CD4-positive, alpha-beta T cell (primary cell): ENCODE data around the gene RBMS1. TPM values are rescaled to one million over a fixed set of nuclear protein-coding genes. Genes with fewer than 3 reads are reported as not detected.
A peak's percentile ranks its signal among the peaks of the same experiment; 100 is the strongest.

Experiments
- ATAC-seq: fragments of 200-7000 bp; cut with Tn5 transposase; one replicate; pipeline ENCODE4 v1.10.0; 2022; ENCODE audit warnings: mild to moderate bottlenecking; ENCODE audit not compliant: poor library complexity
- CTCF ChIA-PET: fragments of 350-600 bp; sonication (Branson Sonifier 250); formaldehyde crosslinking; loops from one replicate; lab custom pipeline; 2021; ENCODE audit warnings: antibody characterized with exemption, inconsistent platforms; lab: Charles Lee
- POLR2A ChIA-PET: fragments of 350-600 bp; sonication (Branson Sonifier 250); formaldehyde crosslinking; loops from one replicate; lab custom pipeline; 2021; ENCODE audit warnings: antibody characterized with exemption, inconsistent platforms; lab: Charles Lee
- DNase-seq, 14 experiments: peaks; one replicate each; pipeline ENCODE4 v3.0.0-alpha.2; 2013 to 2020; ENCODE audit warnings: mixed read lengths in 2 of 14
- H3K27ac ChIP-seq, 2 donors: one replicate each; pipeline versions ENCODE4 v1.5.1 to v1.7.0; 2013; ENCODE audit warnings: low read length in 2 of 2, low read depth in 1 of 2, mild to moderate bottlenecking in 1 of 2
- H3K27me3 ChIP-seq, 2 experiments: 1 replicate in 1 of 2; 2 replicates in 1 of 2; pipeline versions ENCODE4 v1.6.1 to v1.7.0; 2013; ENCODE audit warnings: low read length in 2 of 2, control low read depth in 1 of 2, mild to moderate bottlenecking in 1 of 2, moderate library complexity in 1 of 2; ENCODE audit not compliant: insufficient read depth in 2 of 2, control insufficient read depth in 1 of 2
- H3K36me3 ChIP-seq: one replicate; pipeline ENCODE4 v1.6.1; 2013; ENCODE audit warnings: low read length, control low read depth; ENCODE audit not compliant: insufficient read depth
- H3K4me1 ChIP-seq: one replicate; pipeline ENCODE4 v1.6.1; 2013; ENCODE audit warnings: low read length, control low read depth; ENCODE audit not compliant: insufficient read depth
- H3K4me3 ChIP-seq: one replicate; pipeline ENCODE4 v1.5.1; 2013; ENCODE audit warnings: mild to moderate bottlenecking, low read length, moderate library complexity
- H3K9me3 ChIP-seq, 2 experiments: 1 replicate in 1 of 2; 2 replicates in 1 of 2; pipeline versions ENCODE4 v1.6.1 to v1.7.0; 2013; ENCODE audit warnings: low read length in 2 of 2, mild to moderate bottlenecking in 2 of 2, control low read depth in 1 of 2, moderate library complexity in 1 of 2; ENCODE audit not compliant: control insufficient read depth in 1 of 2, insufficient read depth in 1 of 2
- H3K27ac Mint-ChIP-seq: one replicate; pipeline ENCODE4 v1.8.0; 2020; ENCODE audit warnings: mixed read lengths
- H3K27me3 Mint-ChIP-seq: one replicate; pipeline ENCODE4 v1.8.0; 2021; ENCODE audit warnings: mixed read lengths
- H3K36me3 Mint-ChIP-seq: one replicate; pipeline ENCODE4 v1.8.0; 2021; ENCODE audit warnings: low read depth, mixed read lengths
- H3K4me1 Mint-ChIP-seq: one replicate; pipeline ENCODE4 v1.8.0; 2021; ENCODE audit warnings: low read depth, mixed read lengths
- H3K4me3 Mint-ChIP-seq: one replicate; pipeline ENCODE4 v1.8.0; 2020; ENCODE audit warnings: mild to moderate bottlenecking, mixed read lengths
- H3K9me3 Mint-ChIP-seq: one replicate; pipeline ENCODE4 v1.8.0; 2020; ENCODE audit warnings: mixed read lengths
- intact Hi-C, 2 experiments: fragments of 100-400 bp; cut with DNase I in 1 of 2; cut with micrococcal nuclease in 1 of 2; formaldehyde crosslinking; loops; one replicate each; pipeline versions ENCODE4 v1.15.1 to v1.9.0; 2023 to 2025; cut with DNase I, micrococcal nuclease
- total RNA-seq, 174 experiments: library from RNA in 2 of 174; stranded (reverse) in 2 of 174; gene quantifications; one replicate each; pipeline ENCODE4 v1.2.3 and lab custom pipeline; 2021 to 2026
- TF ChIP-seq, protein P1 (sequence below): fragments of 200-600 bp; IDR thresholded peaks from one replicate; pipeline ENCODE4 v1.8.0; 2022; ENCODE audit warnings: antibody characterized with exemption, mild to moderate bottlenecking

The RBMS1 gene
- total RNA-seq, 2 experiments from 2014 or later, result 88.6 to 90.3 TPM

DNA sequence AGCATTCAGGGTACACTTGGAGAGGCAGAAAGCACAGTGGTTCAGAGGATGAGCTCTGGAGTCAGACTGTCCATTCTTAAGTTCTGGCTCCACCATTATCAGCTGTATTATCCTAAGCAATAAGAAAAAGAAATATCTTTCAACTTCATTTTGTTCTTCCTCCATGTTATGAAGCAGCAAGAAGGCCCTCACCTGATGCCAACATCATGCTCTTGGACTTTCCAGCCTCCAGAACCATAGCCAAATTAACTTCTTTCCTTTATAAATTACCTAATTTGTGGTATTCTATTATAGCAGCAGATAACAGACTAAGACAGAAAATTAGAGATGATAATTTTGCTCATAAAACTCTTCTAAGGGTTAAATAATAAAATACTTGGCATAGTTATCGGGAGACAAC lies 137.1 kb downstream of the RBMS1 start:
- TF ChIP-seq, protein P1, sequence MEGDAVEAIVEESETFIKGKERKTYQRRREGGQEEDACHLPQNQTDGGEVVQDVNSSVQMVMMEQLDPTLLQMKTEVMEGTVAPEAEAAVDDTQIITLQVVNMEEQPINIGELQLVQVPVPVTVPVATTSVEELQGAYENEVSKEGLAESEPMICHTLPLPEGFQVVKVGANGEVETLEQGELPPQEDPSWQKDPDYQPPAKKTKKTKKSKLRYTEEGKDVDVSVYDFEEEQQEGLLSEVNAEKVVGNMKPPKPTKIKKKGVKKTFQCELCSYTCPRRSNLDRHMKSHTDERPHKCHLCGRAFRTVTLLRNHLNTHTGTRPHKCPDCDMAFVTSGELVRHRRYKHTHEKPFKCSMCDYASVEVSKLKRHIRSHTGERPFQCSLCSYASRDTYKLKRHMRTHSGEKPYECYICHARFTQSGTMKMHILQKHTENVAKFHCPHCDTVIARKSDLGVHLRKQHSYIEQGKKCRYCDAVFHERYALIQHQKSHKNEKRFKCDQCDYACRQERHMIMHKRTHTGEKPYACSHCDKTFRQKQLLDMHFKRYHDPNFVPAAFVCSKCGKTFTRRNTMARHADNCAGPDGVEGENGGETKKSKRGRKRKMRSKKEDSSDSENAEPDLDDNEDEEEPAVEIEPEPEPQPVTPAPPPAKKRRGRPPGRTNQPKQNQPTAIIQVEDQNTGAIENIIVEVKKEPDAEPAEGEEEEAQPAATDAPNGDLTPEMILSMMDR, result no peak
- DNase-seq (no peak), ATAC-seq (no peak)
- Mint-ChIP-seq H3K27me3 (no peaks in the 10 kb centered on the region), H3K9me3 (peaks cover 2% of the 10 kb centered on the region), H3K36me3 (peaks cover 56% of the 10 kb centered on the region), H3K4me3 (no peak overlapping the region), H3K27ac (peak overlapping the region; percentile 46), H3K4me1 (peaks cover 85% of the 10 kb centered on the region)
- Histone ChIP-seq H3K9me3 (no peaks in the 10 kb centered on the region), H3K4me3 (no peak overlapping the region), H3K4me1 (peaks cover 5% of the 10 kb centered on the region), H3K27ac (no peak overlapping the region), H3K27me3 (no peaks in the 10 kb centered on the region), H3K36me3 (peaks cover 4% of the 10 kb centered on the region)
- intact Hi-C loops, result no loop called here
- CTCF ChIA-PET, result no interaction called here
- POLR2A ChIA-PET, result no interaction called here

DNA sequence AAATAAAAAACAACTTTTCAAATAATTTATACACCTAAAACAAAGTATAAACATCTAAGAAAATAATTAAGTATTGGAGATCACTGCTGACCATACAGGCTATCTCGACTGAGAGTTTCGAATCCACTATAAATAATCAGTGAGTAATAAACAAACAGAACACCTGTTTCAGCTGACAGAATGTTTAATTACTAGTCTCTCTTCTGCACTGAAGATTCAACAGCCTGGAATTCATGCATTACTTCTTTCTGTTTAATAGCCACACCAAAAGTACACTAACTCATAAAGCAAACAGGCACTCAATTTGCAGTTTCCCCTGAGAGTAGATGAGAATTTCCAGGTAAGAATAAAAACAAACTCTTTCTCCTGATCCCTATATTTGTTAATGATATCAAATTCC lies 138.5 kb downstream of the RBMS1 start:
- ATAC-seq (no peak), DNase-seq (no peak)
- ChIA-PET CTCF (interaction anchor here (0.5 kb wide), 1 partner anchor 138 kb away, joined by 3 read pairs; no protein-coding TSS in a partner anchor), POLR2A (no interaction called here)
- H3K36me3 ChIP-seq, result peaks cover 5% of the 10 kb centered on the region
- no peak overlapping the region for H3K4me3 ChIP-seq
- Mint-ChIP-seq H3K36me3 (peaks cover 54% of the 10 kb centered on the region), H3K9me3 (peaks cover 2% of the 10 kb centered on the region), H3K4me1 (peaks cover 78% of the 10 kb centered on the region), H3K4me3 (no peak overlapping the region), H3K27me3 (no peaks in the 10 kb centered on the region), H3K27ac (peak overlapping the region; percentile 46)
- intact Hi-C loops, result loop anchor here in 1 of 2 experiments (2.0 kb wide), 1 partner anchor 564 kb away; no protein-coding TSS in a partner anchor
- H3K27me3 ChIP-seq, result no peaks in the 10 kb centered on the region
- H3K9me3 ChIP-seq, result no peaks in the 10 kb centered on the region
- H3K27ac ChIP-seq, result no peak overlapping the region
- no peaks in the 10 kb centered on the region for H3K4me1 ChIP-seq
- TF ChIP-seq, protein P1, result no peak

DNA sequence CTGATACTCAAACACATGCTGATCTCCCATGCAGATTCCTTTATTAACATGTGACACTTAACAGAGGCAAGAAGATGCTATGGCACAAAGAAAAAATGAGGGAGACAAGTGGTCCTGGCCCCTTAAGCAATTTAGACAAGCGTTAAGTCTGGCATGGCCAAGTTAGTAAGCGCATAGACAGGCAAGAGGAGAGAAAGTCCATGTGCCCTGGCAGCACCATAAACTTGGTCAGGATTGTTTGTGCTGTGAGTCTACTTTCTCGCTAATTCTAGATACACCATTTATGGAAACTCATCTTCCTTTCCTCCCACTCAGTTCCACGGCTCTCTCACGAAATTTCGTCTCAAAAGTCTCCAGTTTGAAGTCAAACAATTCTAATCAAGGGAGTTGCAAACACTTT lies 138.9 kb downstream of the RBMS1 start:
- H3K27ac Mint-ChIP-seq, result peak overlapping the region; percentile 46
- Histone ChIP-seq H3K4me3 (no peak overlapping the region), H3K36me3 (peaks cover 8% of the 10 kb centered on the region), H3K27me3 (no peaks in the 10 kb centered on the region), H3K27ac (no peak overlapping the region), H3K9me3 (no peaks in the 10 kb centered on the region), H3K4me1 (no peaks in the 10 kb centered on the region)
- H3K27me3 Mint-ChIP-seq, result no peaks in the 10 kb centered on the region
- peaks cover 2% of the 10 kb centered on the region for H3K9me3 Mint-ChIP-seq
- peaks cover 78% of the 10 kb centered on the region for H3K4me1 Mint-ChIP-seq
- DNase-seq (no peak), ATAC-seq (no peak)
- intact Hi-C loops, result loop anchor here in 1 of 2 experiments (2.0 kb wide), 1 partner anchor 564 kb away; no protein-coding TSS in a partner anchor
- ChIA-PET POLR2A (no interaction called here), CTCF (interaction anchor here (0.5 to 1.4 kb wide), 2 partner anchors 11 to 138 kb away, joined by 3 read pairs; no protein-coding TSS in a partner anchor)
- H3K4me3 Mint-ChIP-seq, result no peak overlapping the region
- H3K36me3 Mint-ChIP-seq, result peaks cover 54% of the 10 kb centered on the region
- TF ChIP-seq, protein P1, result no peak
